ENCODE data around the gene NPBWR2. TPM values are rescaled to one million over a fixed set of nuclear protein-coding genes. Genes with fewer than 3 reads are reported as not detected.

Gene NPBWR2
- total RNA-seq, 4 donors from 2014 or later: not detected

DNA sequence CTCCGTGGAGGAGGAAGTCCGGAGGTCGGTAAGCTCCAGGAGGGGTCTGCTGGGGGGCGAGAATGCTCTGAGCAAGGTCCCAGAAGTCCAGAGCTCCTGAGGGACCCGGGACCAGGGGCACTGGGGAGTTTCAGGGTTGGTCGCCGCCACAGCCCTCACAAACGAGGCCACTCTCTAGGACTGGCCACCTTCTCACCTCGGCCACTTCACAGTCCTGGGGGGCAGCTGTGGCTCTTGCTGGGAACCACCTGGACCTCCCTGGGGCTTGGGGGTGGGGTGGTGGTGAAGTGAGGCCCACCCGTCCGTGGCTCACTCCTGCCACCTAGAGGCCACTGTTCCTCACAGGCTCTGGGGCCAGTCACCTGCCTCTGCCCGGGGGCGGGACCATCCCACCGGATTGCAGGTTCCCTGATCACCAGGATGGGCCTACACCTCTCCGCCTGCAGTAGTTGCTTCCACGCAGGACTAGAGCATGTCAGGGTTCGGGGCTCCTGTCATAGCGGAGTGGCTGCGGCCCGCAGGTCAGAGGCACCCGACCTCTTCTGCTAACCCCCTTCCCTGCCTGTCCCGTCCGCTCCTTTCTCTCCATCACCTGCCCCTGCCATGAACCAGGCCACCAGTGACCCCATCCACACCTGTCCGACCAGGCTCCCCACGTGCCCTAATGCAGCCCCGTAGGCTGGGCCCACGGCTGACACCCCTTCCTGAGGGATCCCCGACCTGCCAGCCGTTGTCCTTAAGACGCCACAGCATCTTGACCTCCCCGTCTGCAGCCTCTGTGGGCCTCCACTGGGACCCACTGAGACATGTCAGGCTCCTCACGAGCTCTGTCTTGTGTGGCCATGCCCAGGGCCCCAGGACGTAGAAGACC is 49.5 kb downstream of the NPBWR2 start:
- Histone ChIP-seq H3K27ac (peak overlapping the region in 2 of 4 donors; percentile 17 to 32), H3K9me3 (no peaks in the 10 kb centered on the region), H3K4me3 (no peak overlapping the region), H3K4me1 (peaks cover 4 to 12% (median 5%) of the 10 kb centered on the region in 4 donors), H3K36me3 (no peaks in the 10 kb centered on the region), H3K27me3 (peaks cover 46% of the 10 kb centered on the region)
- in situ Hi-C loops (cut with MboI; ENCODE audit: low pct_ligation_motif_present in 1 of 4, low pct_unique_long_range_greater_than_20kb in 1 of 4, low sequenced_read_pairs in 3 of 4): no loop called here
- peak; percentile 81 for DNase-seq
- TF ChIP-seq EP300 (IDR thresholded peaks at IDR 0.05; ENCODE audit: low read depth): no peak
- no peak for TF ChIP-seq POLR2A (IDR thresholded peaks at IDR 0.05)
- TF ChIP-seq, protein P1, sequence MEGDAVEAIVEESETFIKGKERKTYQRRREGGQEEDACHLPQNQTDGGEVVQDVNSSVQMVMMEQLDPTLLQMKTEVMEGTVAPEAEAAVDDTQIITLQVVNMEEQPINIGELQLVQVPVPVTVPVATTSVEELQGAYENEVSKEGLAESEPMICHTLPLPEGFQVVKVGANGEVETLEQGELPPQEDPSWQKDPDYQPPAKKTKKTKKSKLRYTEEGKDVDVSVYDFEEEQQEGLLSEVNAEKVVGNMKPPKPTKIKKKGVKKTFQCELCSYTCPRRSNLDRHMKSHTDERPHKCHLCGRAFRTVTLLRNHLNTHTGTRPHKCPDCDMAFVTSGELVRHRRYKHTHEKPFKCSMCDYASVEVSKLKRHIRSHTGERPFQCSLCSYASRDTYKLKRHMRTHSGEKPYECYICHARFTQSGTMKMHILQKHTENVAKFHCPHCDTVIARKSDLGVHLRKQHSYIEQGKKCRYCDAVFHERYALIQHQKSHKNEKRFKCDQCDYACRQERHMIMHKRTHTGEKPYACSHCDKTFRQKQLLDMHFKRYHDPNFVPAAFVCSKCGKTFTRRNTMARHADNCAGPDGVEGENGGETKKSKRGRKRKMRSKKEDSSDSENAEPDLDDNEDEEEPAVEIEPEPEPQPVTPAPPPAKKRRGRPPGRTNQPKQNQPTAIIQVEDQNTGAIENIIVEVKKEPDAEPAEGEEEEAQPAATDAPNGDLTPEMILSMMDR (IDR thresholded peaks at IDR 0.05): peak; percentile 72 to 85 (median 83)
- no peak for TF ChIP-seq POLR2AphosphoS5 (IDR thresholded peaks at IDR 0.05)
- WGBS, 2 donors (ENCODE audit: low coverage in 1 of 2): 30% methylated on average over 30 of the region's 33 CpGs; no CpG with 5 or more reads in 1 of the 2 donors
- intact Hi-C loops (cut with DNase I; ENCODE audit: low total_unique reads): no loop called here

DNA sequence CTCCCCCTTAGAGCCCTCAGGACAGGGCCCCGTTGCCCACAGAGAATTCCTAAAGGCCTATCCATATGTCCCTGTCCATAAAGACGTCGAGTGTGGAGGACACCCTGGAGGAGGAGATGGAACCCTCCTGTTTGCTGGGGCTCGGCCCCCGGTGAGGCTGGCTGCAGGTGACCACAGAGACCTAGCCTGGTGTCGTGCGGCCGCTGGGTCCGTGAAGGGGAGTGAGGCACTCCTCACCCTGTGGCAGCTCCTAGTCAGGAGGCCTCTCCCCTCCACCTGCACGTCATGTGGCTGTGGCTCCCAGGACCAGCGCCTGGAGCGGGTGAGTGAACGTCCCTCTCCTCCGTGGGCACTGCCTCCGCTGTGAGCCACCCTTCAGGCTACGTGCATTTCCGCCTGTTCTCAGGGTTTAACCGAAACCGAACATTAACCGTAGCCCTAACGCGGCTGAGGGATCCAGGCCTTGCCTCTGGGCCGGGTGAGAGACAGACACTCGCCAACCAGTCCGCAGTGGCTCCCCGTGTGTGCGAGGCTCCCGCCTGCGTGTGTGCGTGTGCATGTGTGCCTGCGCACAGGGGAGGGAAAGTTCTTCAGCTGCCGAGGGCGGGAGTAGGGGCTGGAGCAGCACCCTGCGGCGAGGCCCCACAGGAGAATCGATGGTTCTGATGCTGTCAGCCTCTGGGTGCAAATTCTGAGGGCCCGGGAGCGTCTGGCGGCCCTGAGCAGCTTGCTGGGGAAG is 50.3 kb downstream of the NPBWR2 start:
- intact Hi-C loops (cut with DNase I; ENCODE audit: low total_unique reads) (no loop called here), in situ Hi-C loops (cut with MboI; ENCODE audit: low pct_ligation_motif_present in 1 of 4, low pct_unique_long_range_greater_than_20kb in 1 of 4, low sequenced_read_pairs in 3 of 4) (no loop called here)
- Histone ChIP-seq H3K27ac (peak overlapping the region; percentile 8 to 47 (median 29)), H3K36me3 (no peaks in the 10 kb centered on the region), H3K9me3 (no peaks in the 10 kb centered on the region), H3K27me3 (peaks cover 54% of the 10 kb centered on the region), H3K4me1 (peaks cover 0 to 6% (median 0%) of the 10 kb centered on the region in 4 donors), H3K4me3 (no peak overlapping the region)
- WGBS, 2 donors (ENCODE audit: low coverage in 1 of 2): 40 to 49% methylated on average over 1 to 34 of the region's 39 CpGs
- no peak for DNase-seq
- TF ChIP-seq, protein P1 (IDR thresholded peaks at IDR 0.05): no peak
- TF ChIP-seq POLR2A (IDR thresholded peaks at IDR 0.05) (no peak), EP300 (IDR thresholded peaks at IDR 0.05; ENCODE audit: low read depth) (no peak), POLR2AphosphoS5 (IDR thresholded peaks at IDR 0.05) (no peak)

DNA sequence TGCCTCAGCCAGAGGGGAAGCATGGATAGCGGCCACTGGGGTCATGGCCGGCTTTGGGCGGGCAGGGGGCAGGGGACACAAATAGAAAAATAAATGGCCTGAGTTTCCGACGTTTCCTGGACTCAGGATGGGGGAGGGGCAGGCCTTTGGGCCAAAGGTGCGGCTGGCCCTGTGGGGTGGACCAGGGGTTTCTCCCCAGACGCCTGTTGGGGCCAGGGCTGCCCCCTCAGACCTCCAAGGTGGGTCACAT is 50.8 kb downstream of the NPBWR2 start:
- Histone ChIP-seq H3K4me3 (no peak overlapping the region), H3K9me3 (no peaks in the 10 kb centered on the region), H3K27me3 (peaks cover 59% of the 10 kb centered on the region), H3K27ac (peak overlapping the region; percentile 8 to 47 (median 29)), H3K4me1 (peaks cover 0 to 5% (median 0%) of the 10 kb centered on the region in 4 donors), H3K36me3 (no peaks in the 10 kb centered on the region)
- in situ Hi-C loops (cut with MboI; ENCODE audit: low pct_ligation_motif_present in 1 of 4, low pct_unique_long_range_greater_than_20kb in 1 of 4, low sequenced_read_pairs in 3 of 4): no loop called here
- 33% methylated on average over 7 of the region's 7 CpGs; no CpG with 5 or more reads in 1 of the 2 donors for WGBS, 2 donors (ENCODE audit: low coverage in 1 of 2)
- no peak for DNase-seq
- intact Hi-C loops (cut with DNase I; ENCODE audit: low total_unique reads): no loop called here
- TF ChIP-seq POLR2A (IDR thresholded peaks at IDR 0.05): no peak
- no peak for TF ChIP-seq POLR2AphosphoS5 (IDR thresholded peaks at IDR 0.05)
- TF ChIP-seq EP300 (IDR thresholded peaks at IDR 0.05; ENCODE audit: low read depth): no peak
- TF ChIP-seq, protein P1 (IDR thresholded peaks at IDR 0.05): no peak

DNA sequence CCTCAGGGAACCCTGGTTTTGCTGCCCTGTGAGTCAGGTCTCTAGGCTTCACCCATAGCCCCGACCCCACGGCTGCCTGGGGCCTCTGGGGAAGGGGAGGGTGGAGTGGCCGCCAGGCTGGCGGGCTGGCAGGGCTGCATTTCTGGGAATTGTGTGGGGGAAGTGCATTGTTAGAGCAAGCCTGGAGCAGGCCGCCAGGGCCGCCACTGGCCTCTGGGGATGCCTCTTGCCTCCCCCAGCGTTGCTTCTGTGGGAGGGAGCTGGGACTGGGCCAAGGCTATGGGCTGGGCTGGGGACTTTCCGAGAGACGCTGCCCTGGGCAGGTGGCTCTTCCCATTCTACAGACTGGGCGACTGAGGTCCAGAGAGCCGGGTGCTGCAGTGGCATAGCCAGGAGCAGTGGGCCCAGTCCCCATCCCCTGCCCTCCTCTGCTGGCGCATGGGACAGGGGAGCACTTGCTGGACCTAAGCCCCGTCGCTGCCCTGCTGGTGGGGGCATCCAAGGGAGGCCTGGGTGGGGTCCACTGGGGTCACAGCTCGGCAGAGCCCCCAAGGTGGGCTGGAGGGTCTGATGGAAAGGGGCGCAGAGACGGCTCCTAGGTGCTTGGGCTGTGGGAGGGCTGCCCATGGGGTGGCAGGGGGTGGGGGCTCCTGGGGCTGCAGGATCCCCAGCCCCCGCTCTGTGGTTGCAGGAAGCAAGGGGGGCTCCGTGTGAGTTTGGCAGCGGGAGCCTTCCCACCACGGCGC is 51.3 kb downstream of the NPBWR2 start:
- peaks cover 0 to 5% (median 0%) of the 10 kb centered on the region in 4 donors for H3K4me1 ChIP-seq
- in situ Hi-C loops (cut with MboI; ENCODE audit: low pct_ligation_motif_present in 1 of 4, low pct_unique_long_range_greater_than_20kb in 1 of 4, low sequenced_read_pairs in 3 of 4): no loop called here
- H3K9me3 ChIP-seq: no peaks in the 10 kb centered on the region
- peak overlapping the region; percentile 8 to 48 (median 36) for H3K27ac ChIP-seq
- H3K36me3 ChIP-seq: no peaks in the 10 kb centered on the region
- WGBS, 2 donors (ENCODE audit: low coverage in 1 of 2): 49% methylated on average over 20 of the region's 22 CpGs; no CpG with 5 or more reads in 1 of the 2 donors
- peaks cover 64% of the 10 kb centered on the region for H3K27me3 ChIP-seq
- no peak for DNase-seq
- intact Hi-C loops (cut with DNase I; ENCODE audit: low total_unique reads): no loop called here
- TF ChIP-seq POLR2A (IDR thresholded peaks at IDR 0.05) (no peak), POLR2AphosphoS5 (IDR thresholded peaks at IDR 0.05) (no peak), EP300 (IDR thresholded peaks at IDR 0.05; ENCODE audit: low read depth) (no peak)
- TF ChIP-seq, protein P1 (IDR thresholded peaks at IDR 0.05): no peak
- no peak overlapping the region for H3K4me3 ChIP-seq

All from transverse colon (tissue), 4 donors.